T-helper 2 cell treated with Interferon-gamma antibody and Interleukin-4, amounts not matched to agents 100 ng/mL and 5 ng/mL, for 36 hours (primary cell): ENCODE data around the gene NDUFA8. TPM values are rescaled to one million over a fixed set of nuclear protein-coding genes. Genes with fewer than 3 reads are reported as not detected.

Source experiments
- intact Hi-C: fragments of 100-400 bp; cut with micrococcal nuclease; formaldehyde crosslinking; loops from one replicate; pipeline ENCODE4 v1.15.1; 2023
- total RNA-seq: library from RNA; stranded (reverse); gene quantifications from 2 replicates; pipeline ENCODE4 v1.2.3, GENCODE V29; 2022

NDUFA8 gene
- total RNA-seq, 1 donor from 2014 or later, result 40.5 TPM

- intact Hi-C loops, result no loop called here
Measured at GRCh38 chr9:122186301-122186700, 26.7 kb upstream of the NDUFA8 start.

- intact Hi-C loops, result no loop called here
Measured at GRCh38 chr9:122184551-122184950, 25.0 kb upstream of the NDUFA8 start.

- intact Hi-C loops, result no loop called here
Measured at GRCh38 chr9:122183501-122183900, 23.9 kb upstream of the NDUFA8 start.

- intact Hi-C loops, result no loop called here
Measured at GRCh38 chr9:122180633-122181032, 21.1 kb upstream of the NDUFA8 start.

GRCh38 chr9:122179690-122180074 lies 20.1 kb upstream of the NDUFA8 start:
- intact Hi-C loops, result no loop called here

DNA sequence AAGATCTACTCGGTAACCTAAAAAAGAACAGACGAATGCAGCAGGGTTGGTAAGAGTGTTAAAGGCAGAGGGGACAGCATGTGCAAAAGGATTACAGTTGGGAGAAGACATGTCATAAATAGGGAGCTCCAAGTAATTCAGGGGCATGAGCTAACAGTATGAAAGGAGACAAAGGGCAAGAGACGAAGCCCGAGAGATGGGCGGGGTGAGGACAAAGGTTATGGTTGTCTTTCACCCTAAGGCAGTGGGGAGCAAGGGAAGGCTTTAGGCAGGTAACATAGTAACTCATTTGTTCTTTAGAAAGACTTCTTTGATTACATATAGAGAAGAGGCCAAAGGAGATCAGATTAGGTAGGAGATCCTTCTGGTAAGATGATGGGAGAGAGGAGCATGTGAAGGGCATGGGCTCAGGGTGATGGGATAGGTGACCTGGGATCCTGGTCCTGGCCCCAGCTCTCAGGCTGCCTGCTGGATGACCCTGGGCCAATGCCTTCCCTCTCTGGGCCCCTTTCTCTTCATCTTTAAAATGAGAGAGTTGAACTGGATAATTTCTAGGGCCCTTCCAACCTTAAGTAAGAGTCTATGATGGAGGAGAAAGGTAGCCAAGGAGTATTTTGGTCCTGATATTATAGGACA lies 19.6 kb upstream of the NDUFA8 start:
- intact Hi-C loops, result no loop called here

- intact Hi-C loops, result no loop called here
Measured at GRCh38 chr9:122176916-122177315, 17.3 kb upstream of the NDUFA8 start.

DNA sequence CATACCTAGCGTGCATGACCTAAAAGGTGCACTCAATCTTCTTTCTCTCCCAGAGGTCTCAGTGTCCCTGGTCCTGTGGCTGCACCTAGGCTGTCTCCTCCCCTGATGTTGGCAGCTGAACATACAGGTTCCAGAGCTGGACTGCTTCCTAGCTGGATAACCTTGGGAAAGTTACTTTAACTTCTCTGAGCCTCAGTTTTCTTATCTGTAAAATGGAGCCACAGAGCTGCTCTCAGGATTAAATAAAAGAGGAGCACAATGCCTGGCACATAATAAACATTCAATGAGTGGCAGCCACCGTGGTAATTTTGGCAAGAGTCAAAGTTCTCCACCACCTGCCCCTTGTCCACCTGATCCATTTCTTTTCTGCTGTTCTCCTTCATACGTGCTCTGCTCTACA lies 14.1 kb upstream of the NDUFA8 start:
- intact Hi-C loops, result no loop called here

DNA sequence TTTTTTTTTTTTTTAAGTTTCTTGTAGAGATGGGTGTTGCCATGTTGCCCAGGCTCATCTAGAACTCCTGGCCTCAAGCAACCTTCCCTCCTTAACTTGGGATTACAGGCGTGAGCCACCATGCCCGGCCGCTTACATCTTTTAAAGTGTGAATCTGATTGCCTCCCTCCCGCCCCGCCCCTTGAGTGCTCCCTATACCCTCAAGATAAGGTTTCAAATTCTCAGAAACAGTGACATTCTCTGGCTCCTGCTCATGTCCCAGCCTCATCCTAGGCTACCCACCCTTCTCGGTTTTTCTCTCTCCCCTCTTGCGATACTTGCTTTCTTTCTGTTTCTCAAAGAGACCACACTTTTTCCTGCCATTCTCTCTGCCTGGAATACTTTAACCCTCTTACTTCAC lies 12.6 kb upstream of the NDUFA8 start:
- intact Hi-C loops, result no loop called here

DNA sequence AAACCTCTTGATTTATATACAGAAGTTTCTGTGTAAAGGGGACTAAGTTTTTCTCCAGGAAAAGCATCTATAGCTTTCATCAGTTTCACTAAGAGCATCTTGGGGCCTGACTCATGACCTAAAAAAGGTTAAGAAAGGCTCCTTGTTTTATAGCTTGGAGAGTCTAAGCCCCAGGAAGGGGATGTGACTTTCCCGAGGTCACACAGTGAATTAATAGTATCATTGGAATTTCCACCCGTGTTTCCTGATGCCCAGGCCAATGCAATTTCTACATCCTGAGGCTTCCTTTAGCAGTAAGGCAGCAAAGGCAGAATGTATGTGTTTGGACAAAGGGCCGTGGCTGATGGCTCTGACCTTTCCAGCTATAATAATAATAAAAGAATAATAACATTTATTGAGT lies 8.8 kb upstream of the NDUFA8 start:
- intact Hi-C loops, result no loop called here

DNA sequence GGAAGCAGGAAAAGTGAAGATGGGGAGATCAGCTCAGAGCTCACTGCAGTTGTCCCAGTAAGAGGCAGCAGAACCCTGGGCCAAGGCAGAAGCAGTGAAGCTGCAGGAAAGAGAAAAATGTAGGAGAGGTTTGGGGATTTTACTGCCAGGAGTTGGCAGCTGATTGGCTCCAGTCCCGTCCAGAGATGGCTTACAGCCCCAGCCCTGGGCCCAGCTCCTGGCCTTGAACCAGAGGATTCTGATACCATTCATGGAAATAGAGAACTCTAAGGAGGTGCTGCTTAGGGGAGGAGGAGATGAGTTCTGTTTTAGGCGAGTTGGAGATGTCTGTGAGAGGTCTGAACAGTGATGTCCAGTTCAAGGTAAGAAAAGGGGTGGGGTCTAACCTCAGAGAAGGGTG lies 4.7 kb upstream of the NDUFA8 start:
- intact Hi-C loops, result no loop called here

- intact Hi-C loops, result no loop called here
Measured at GRCh38 chr9:122162415-122162814, 2.8 kb upstream of the NDUFA8 start.

DNA sequence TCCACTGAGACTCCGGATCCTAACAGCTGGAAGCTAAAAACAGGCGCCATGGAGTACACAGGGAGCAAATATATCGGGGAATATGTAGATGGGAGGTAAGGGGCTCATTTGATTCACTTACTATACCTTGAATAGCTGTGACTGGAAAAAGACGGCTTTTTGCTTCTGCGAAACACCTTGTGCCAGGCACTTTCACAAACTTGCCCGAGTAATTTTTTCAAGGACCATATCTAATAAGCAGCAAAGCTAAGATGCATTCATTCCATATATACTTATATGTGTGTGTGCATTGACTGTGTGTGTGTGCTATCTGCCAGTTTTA lies 307 bp upstream of the NDUFA8 start:
- intact Hi-C loops, result loop anchor here (1.0 to 2.0 kb wide), 4 partner anchors 35 to 104 kb away; partner anchors contain the start of genes MRRF, RBM18 and TTLL11

DNA sequence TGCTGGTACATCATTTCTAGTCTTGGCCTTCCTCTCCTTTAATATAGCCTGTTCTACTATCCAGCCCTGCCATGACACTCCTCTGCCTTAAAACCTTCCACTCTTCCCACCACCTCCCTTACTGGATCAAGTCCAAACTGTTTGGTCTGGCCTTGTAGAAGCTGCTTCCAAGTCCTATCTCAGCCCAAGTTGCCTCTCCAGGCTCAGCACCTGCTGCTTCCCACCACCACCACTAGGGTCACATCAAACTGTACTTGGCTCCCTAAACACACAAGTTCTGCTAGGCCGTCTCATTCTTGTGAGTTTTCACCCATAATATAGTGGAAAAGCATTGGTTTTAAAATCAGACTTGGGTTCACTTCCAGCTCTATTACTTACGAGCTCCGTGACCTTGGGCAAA lies 1.4 kb downstream of the NDUFA8 start:
- intact Hi-C loops, result loop anchor here (2.0 kb wide), 2 partner anchors 33 to 57 kb away; no protein-coding TSS in a partner anchor

- intact Hi-C loops, result no loop called here
Measured at GRCh38 chr9:122155796-122156195, 3.8 kb downstream of the NDUFA8 start.

- intact Hi-C loops, result no loop called here
Measured at GRCh38 chr9:122151267-122151828, 8.2 kb downstream of the NDUFA8 start.

GRCh38 chr9:122145592-122145863 lies 14.1 kb downstream of the NDUFA8 start:
- intact Hi-C loops, result no loop called here

DNA sequence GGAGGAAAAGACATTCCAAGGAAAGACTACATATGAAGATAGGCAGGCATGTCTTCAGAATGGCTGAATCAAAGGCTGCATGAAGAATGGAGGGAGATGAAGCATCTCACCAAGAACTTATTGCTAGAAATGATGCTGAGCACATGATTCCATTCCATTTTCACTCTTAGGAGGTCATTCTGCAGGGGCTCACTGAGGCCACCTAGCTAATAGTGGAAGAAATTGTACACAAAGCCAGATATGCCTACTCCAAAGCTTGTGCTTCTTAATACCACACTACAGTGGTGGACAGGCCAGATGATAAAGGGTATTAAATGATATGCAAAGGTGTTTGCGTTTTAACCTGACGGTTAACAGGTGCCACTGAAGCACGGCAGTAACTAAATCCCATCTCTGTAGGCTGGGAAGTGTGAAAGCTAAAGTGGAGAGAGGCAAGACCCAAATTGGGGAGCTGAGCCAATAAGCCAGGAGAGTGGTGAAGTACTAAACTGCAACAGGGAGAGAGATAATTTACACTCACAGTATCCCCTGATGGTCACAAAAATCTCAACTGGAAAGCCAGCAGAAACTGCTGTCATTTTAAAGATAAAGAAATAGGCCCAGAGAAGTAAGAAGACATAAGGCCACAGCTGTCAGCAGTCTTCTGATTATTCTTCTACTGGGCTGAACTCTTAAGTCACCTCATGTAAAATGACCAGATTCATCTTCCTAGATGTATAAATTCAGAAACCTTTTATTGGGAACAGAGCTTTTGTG lies 14.6 kb downstream of the NDUFA8 start:
- intact Hi-C loops, result no loop called here

DNA sequence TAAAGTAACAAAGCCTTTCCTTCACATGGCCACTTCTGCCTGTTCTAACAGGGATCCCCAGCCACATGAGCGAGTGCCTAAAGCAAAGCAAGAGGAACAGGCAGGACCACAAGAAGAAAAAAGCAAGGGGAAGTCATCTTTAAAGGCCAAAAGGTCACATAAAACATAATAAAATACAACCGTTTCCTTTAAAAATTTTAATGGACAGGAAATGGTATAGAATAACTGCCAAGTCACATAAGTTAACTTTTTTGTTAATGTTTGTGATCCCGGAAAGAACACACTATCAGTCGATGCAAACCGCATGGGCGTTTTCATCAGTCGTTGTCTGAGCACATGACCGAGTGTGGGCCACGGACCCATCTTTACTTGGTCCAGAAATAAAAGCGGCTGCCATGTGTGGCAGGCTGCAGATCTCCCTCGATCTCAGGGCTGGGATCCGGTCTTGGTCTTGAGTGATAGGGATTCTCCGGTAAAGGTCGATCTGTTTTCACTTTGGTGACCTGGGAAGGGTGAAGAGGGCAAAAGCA lies 15.6 kb downstream of the NDUFA8 start:
- intact Hi-C loops, result no loop called here

DNA sequence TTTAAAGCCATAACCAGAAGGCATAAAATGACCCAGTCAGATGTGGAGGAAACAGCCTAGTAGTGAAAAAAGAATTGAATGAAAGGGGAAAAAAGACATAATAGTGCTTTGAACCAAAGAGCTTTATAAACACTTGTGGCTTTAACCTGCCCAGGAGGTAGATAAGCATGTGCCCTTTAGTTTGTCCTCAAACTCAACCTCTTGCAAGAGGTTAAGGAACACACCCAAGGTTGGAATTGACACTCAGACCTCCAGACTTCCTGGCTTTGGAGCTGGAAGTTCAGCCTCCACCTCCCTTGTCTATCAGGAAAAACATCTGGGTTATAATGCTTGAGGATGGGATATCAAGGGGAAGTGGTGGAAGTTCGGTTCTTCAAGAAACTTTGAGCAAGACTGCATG lies 16.3 kb downstream of the NDUFA8 start:
- intact Hi-C loops, result no loop called here

DNA sequence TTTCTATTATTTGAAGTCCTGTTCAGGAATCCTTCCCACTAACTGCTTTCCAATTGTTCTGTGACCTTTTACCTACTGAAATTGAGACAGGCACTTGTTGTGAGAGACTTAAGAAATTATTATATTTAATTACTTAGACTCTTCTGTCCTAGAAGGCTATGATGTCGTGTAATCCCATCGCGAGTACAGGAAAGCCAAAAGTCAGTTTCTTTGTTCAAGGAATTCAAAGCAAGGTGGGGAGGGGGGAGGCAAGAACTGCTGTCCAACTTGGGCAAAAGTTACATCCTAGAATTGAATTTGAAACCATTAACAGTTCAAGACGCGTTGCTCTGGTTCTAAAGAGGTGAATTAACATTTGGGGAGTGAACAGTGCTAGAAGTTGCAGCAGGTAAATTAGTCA lies 17.9 kb downstream of the NDUFA8 start:
- intact Hi-C loops, result no loop called here

DNA sequence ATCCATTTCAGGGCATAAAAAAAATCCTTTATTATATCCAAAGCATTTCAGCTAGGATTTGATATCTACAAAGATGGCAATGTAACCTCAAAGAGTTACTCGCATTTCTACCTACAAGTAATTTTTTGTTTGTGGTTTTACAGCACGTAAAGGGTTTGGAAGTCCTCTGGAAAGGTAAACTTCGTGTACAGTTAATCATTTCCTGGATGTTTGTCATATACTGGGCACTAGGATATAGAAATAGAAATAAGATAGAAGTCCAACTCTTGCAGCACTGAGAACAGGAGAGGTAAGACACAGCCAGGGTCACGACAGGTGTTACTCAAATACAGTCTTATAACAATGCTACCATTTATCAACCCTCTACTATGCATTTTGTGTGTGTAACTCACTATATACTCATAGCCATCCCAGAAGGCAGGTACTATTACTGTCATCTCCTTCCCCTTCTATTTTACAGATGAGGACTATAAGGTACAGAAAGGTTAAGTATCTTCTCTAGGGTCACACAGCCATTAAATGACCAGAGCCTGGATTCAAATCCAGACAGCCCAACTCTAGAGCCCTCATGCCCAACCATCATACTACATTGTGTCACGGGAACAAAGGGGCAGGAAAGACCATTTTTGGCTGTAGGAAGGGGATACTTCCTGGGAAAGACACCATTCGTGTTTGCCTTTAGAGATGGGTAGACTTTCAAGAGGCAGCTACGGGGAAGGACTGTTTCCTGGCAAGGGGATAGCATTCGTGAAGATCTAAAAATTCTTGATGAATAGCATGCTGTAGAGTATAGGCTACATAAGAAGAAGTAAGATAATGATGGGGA lies 19.0 kb downstream of the NDUFA8 start:
- intact Hi-C loops, result no loop called here
